Neural crest cell (in vitro differentiated cells): ENCODE measurements around the gene NFIC. TPM values are rescaled to one million over a fixed set of nuclear protein-coding genes. Genes with fewer than 3 reads are reported as not detected.

Experiments
- DNase-seq: peaks from one replicate; pipeline ENCODE4 v3.0.0; 2021; ENCODE audit warnings: low read depth, mixed read lengths, low spot score
- H3K27ac Mint-ChIP-seq: one replicate; pipeline ENCODE4 v1.8.0; 2021; ENCODE audit warnings: mild to moderate bottlenecking, mixed read lengths; ENCODE audit not compliant: unreplicated experiment
- H3K27me3 Mint-ChIP-seq: 2 replicates; pipeline ENCODE4 v1.8.0; 2021; ENCODE audit warnings: low read depth, mild to moderate bottlenecking, mixed read lengths
- H3K36me3 Mint-ChIP-seq: 2 replicates; pipeline ENCODE4 v1.8.0; 2021; ENCODE audit warnings: low read depth, mild to moderate bottlenecking, mixed read lengths
- H3K4me1 Mint-ChIP-seq: 2 replicates; pipeline ENCODE4 v1.8.0; 2021; ENCODE audit warnings: mixed read lengths
- H3K4me3 Mint-ChIP-seq: one replicate; pipeline ENCODE4 v1.8.0; 2021; ENCODE audit warnings: mild to moderate bottlenecking, mixed read lengths
- H3K9me3 Mint-ChIP-seq: 2 replicates; pipeline ENCODE4 v1.8.0; 2021; ENCODE audit warnings: mixed read lengths
- total RNA-seq: library from RNA; stranded (reverse); gene quantifications from 2 replicates; pipeline ENCODE4 v1.2.1, GENCODE V29; 2021
- TF ChIP-seq, protein P1 (sequence below): fragments of 200-600 bp; sonication (generic); conservative IDR thresholded peaks from 2 replicates; pipeline ENCODE4 v1.5.0; 2021; ENCODE audit warnings: antibody characterized with exemption, mild to moderate bottlenecking

NFIC gene
- total RNA-seq, 1 donor from 2014 or later: 4.1 TPM

GRCh38 chr19:3382460-3383100 lies 16.2 kb downstream of the NFIC start:
- H3K36me3 Mint-ChIP-seq: no peaks in the 10 kb centered on the region
- H3K4me3 Mint-ChIP-seq: no peak overlapping the region
- TF ChIP-seq, protein P1, sequence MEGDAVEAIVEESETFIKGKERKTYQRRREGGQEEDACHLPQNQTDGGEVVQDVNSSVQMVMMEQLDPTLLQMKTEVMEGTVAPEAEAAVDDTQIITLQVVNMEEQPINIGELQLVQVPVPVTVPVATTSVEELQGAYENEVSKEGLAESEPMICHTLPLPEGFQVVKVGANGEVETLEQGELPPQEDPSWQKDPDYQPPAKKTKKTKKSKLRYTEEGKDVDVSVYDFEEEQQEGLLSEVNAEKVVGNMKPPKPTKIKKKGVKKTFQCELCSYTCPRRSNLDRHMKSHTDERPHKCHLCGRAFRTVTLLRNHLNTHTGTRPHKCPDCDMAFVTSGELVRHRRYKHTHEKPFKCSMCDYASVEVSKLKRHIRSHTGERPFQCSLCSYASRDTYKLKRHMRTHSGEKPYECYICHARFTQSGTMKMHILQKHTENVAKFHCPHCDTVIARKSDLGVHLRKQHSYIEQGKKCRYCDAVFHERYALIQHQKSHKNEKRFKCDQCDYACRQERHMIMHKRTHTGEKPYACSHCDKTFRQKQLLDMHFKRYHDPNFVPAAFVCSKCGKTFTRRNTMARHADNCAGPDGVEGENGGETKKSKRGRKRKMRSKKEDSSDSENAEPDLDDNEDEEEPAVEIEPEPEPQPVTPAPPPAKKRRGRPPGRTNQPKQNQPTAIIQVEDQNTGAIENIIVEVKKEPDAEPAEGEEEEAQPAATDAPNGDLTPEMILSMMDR: no peak
- H3K27ac Mint-ChIP-seq: no peak overlapping the region
- H3K9me3 Mint-ChIP-seq: no peaks in the 10 kb centered on the region
- no peaks in the 10 kb centered on the region for H3K4me1 Mint-ChIP-seq
- peaks cover 7% of the 10 kb centered on the region for H3K27me3 Mint-ChIP-seq
- DNase-seq: no peak

DNA sequence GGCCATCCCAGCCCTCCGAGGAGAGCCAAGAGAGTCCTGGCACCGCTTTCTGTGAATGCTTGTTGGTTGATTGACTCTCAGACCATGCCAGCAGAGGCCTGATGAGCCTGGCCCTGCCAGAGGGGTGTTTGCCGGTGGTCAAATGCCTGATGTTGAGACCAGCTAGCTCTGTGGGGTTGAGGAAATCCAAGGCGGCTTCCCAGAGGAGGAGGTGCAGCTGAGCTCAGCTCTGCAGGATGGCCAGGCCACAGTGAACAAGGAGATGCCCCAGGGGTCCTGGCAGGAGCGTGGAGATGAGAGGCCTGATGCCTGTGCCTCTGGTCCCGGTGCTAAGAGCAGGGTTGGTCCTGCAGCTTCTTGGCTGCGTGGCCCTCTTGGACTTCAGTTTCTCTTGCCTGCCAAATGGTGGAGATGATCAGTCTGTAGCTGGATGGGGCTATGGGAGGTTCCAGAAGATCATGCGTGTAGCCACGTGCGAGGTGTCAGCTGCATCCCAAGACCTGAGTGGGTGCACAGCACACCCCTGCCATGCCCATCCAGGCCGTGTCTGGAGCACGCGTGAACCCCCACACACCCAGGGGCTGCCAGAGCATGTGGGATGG lies 16.8 kb downstream of the NFIC start:
- H3K9me3 Mint-ChIP-seq: no peaks in the 10 kb centered on the region
- H3K4me3 Mint-ChIP-seq: no peak overlapping the region
- H3K4me1 Mint-ChIP-seq: no peaks in the 10 kb centered on the region
- TF ChIP-seq, protein P1: no peak
- DNase-seq: no peak
- H3K36me3 Mint-ChIP-seq: no peaks in the 10 kb centered on the region
- no peak overlapping the region for H3K27ac Mint-ChIP-seq
- peaks cover 8% of the 10 kb centered on the region for H3K27me3 Mint-ChIP-seq

DNA sequence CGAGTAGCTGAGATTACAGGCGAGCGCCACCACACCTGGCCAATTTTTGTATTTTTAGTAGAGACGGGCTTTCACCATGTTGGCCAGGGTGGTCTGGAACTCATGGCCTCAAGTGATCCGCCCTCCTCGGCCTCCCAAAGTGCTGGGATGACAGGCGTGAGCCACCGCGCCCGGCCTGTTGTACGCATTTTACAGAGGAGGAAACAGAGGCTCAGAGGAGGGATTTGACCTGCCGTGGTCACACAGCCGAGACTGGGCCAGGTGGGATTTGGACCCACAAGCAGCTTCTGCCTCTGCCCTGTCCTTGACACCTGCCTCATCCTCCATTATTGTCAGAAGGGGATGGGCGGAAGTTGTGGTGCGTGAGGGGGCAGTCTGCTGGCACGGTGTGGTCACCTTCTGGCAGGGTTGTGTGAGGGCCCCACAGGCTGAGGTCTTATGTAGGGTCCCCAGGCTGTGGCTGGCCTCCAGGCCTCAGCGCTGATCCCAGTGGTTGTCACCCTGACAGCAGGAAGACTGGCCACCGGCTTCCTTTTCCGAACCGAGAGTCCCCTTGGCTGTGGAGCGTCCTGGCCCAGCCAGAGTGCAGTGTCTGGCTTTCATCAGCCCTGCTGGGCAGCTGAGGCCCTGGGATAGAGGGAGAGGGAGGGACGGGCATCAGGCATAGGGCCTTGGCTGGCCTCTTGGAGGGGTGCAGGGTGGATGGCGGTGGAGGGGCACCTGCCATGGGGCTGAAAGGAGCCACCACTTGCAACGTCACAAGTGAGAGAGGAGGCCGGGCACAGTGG lies 20.3 kb downstream of the NFIC start:
- Mint-ChIP-seq H3K36me3 (no peaks in the 10 kb centered on the region), H3K27me3 (peaks cover 38% of the 10 kb centered on the region)

GRCh38 chr19:3387645-3388589 lies 21.5 kb downstream of the NFIC start:
- DNase-seq: no peak
- Mint-ChIP-seq H3K27ac (no peak overlapping the region), H3K9me3 (no peaks in the 10 kb centered on the region), H3K4me3 (no peak overlapping the region), H3K27me3 (peaks cover 31% of the 10 kb centered on the region), H3K36me3 (no peaks in the 10 kb centered on the region), H3K4me1 (no peaks in the 10 kb centered on the region)
- TF ChIP-seq, protein P1: no peak

More for the DNA sequence above, 20.3 kb downstream of the NFIC start:
- H3K9me3 Mint-ChIP-seq: no peaks in the 10 kb centered on the region
- no peak overlapping the region for H3K27ac Mint-ChIP-seq
- TF ChIP-seq, protein P1: no peak
- no peak overlapping the region for H3K4me3 Mint-ChIP-seq
- no peak for DNase-seq
- H3K4me1 Mint-ChIP-seq: no peaks in the 10 kb centered on the region

DNA sequence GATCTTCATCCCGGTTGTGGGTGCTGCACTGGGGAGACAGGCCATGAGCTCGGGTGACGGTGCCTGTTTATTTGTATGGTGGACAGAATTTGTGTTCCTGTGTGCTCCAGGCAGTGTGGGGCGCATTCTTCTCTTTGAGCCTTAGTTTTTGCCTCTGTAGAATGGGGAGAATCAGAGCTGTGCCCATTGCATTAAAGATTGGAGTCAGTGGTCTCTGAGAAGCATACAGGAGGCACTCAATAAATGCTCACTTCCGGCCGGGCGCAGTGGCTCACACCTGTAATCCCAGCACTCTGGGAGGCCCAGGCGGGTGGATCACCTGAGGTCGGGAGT lies 23.0 kb downstream of the NFIC start:
- H3K27ac Mint-ChIP-seq: no peak overlapping the region
- H3K4me3 Mint-ChIP-seq: no peak overlapping the region
- H3K36me3 Mint-ChIP-seq: no peaks in the 10 kb centered on the region
- TF ChIP-seq, protein P1: no peak
- no peak for DNase-seq
- H3K4me1 Mint-ChIP-seq: no peaks in the 10 kb centered on the region
- H3K27me3 Mint-ChIP-seq: peaks cover 35% of the 10 kb centered on the region
- no peaks in the 10 kb centered on the region for H3K9me3 Mint-ChIP-seq
